Eye (tissue), 1 donor: ENCODE data around the gene STX8.

ENCODE experiments used
- DNase-seq: peaks from one replicate; pipeline ENCODE4 v3.0.0-alpha.2; 2015

Gene STX8

DNA sequence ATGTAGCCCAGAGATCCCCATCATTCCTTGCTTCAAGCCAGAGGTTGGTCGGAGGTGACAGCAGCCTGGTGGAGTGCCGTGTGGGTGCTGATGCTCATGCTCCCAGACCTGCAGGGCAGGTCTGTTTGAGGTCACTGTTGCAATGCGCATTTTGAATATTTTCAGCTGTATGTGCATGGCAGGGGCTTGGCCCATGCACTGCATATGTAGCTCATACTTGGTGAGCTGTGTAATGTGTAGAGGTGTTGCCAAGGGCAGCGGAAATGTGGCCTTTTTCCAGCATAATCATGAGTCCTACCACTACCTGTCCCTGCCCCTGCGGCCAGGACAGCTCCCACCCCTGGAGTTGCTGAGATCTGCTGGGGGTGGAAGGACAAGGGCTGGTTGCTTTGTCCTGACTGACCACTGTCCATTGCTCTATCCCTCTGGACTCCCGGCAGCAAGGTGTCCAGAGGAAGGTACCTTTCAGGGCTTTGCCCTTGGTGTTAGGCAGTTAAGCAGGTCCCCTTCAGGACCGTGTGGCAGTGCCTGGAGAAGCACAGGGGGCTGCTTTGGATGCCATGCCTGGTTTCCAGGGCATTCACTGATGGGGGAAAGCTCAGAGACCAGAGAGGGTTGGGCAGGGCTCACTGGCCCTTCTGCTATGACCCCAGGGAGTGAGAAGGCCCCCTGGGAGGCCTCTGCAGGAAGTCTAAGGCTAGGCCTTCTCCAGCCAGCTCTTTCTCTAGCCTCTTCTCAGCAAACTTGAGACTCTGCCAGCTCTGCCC, 339.2 kb downstream of the STX8 start:
- DNase-seq = no peak

DNA sequence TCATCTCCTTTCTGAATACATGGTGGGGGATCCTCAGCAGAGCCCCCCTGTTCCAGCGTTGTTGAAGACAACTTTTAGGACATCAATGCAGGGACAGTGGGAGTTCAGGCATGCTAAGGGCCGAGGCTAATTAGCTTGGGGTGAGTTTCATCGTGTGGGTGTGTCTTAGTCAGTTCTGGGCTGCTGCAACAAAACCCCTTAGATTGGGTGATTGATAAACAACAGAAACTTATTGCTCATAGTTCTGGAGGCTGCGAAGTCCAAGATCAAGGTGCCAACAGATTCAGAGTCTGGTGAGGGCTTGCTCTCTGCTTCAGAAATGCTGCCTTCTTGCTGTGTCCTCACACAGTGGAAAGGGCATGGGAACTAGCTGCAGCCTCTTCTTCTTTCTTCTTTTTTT, 340.3 kb downstream of the STX8 start:
- DNase-seq = no peak

DNA sequence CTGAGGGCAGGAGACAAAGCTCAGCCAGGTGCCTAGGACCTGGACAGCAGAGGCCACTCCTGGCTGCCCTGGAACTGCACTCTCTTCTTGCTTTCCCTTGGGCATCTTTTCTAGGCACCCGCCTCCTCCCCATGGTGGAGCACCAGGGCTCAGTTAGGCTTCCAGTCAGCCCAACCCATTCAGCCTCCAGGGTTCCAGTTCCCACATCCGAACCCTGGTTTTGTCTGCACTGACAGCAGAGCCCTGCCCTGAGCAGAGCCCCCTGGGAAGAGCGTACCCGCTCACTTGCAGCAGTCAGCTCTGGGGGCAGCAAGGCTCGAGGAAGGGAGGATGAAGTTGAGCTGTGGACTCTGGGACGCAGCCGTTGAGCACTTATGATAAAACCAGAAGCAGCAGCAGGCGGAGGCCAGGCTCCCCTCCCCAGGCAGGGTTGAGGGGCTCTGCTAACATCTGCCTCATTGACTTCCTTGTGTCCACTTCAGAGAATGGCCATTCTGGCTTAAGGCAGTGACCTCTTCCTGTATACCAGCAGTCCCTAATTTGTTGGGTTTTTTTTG, 341.2 kb downstream of the STX8 start:
- no peak for DNase-seq

DNA sequence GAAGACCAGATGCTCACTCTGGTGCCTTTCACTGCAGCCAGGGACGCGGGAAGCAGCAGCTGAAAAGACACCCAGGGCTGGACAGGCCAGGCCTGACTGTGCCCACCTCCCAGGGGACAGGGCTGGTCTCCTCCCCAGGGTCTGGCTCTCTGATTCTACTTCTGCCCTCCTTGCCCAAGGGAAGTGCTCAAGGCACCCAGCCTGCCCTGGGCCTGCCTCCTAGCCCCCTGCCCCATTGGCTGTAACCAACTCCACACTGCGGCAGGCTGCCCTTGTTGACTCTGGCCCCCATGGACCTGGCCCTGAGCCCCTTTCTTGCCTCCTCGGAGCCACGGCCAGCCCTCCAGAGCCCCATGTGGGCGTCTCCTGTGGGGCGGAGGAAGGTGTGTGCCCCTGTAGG, 341.9 kb downstream of the STX8 start:
- no peak for DNase-seq

- DNase-seq = no peak
Measured at GRCh38 chr17:9233271-9233599, 342.4 kb downstream of the STX8 start.

DNA sequence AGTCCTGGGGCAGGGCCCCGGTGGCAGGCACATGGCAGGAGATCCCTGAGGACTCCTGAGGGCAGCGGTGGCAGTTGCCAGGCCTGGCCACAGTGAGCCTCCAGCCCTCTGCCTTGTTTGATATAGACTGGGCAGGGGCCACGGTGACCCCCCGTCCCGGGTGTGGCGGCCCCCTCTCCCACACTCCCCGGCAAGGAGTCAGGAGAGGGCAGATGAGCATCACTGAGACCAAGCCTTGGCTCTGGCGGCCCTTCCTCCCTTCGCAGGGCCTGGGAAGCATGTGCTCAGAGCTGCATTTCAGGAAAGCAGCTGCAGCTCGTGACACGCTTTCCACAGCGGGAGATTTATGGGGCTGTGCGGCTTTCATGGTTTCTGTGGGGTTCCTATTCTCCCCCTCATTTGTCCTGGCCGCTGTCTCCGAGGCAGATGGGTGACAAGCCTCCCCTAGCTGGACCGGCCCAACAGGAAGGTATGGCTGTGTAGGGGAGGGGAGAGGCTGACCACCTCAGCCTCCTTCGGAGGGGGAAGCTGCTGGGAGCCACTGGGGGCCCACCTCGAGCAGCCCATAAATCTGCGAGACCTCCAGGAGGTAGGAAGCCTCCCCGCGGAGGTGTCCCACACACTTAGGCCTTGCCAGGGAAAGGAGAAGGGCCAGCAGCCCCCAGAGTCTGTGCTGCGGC, 342.9 kb downstream of the STX8 start:
- DNase-seq = no peak

DNA sequence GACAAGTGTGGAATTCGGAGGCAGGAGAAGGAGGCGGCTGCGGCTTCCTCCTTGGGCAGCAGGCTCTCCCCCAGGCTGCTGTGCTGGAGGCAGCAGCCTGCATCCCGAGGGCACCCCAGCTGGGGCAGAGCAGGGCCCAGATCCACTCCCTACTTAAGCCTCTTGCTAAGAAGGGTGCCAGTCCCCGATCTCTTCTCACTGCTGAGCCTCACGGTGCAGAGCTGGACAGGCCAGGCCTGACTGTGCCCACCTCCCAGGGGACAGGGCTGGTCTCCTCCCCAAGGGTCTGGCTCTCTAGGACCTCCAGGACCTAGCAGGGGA, 343.5 kb downstream of the STX8 start:
- no peak for DNase-seq

DNA sequence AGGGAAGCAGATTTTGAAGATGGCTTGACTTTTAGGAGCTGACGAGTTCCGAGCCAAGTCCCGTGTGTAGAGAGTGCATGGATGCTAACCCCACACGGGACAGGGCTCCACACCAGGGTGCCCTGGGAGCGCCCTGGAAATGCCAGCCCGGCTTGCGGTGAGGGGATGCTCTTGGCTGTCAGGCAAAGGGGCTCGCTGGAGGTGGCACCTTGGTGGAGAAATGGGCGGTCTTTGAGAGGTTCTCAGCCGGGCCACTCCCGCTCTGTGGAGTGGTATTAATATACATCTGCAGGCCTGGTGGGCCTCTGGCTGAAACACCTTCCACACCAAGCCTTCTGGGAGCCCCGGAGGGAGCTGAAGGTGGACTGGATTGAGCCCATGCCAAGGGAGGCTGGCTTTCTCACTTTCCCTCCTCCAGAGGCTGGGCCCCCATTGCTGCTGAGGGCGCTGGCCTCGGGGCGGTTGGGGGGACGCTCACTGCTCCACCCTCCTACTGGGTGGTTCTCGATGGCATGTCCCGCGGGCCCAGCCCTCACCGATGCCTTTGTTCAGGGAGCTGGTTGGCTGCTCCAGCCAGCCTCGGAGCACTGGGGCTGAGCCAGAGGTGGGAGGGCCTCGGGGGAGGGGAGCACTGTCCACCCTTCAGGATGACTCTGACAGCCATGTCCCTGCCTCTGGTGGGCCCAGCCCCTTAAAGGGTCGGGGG, 344.0 kb downstream of the STX8 start:
- no peak for DNase-seq

GRCh38 chr17:9230861-9231260, 344.8 kb downstream of the STX8 start:
- DNase-seq = no peak

- no peak for DNase-seq
Measured at GRCh38 chr17:9230346-9230745, 345.3 kb downstream of the STX8 start.

DNA sequence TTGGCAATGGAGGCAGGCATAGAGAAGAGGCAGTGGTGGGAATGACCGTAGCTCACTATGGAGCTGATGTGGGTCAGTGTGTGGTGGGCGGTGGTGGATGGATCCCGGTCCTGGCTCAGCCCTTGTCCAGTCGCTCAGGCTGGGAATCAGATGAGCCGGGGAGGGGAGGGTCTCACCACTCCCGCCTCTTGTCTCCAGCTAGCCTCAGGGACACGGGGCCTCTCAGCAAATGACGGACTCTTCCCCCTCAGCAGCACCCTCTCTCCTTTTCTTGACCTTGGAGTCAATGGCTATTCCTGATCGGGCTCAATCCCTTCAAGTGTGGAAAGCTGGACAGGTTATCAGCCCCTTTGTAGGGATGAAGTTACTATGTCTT, 345.8 kb downstream of the STX8 start:
- no peak for DNase-seq

GRCh38 chr17:9229160-9229825, 346.3 kb downstream of the STX8 start:
- DNase-seq = no peak

GRCh38 chr17:9228408-9229159, 347.0 kb downstream of the STX8 start:
- DNase-seq = no peak

DNA sequence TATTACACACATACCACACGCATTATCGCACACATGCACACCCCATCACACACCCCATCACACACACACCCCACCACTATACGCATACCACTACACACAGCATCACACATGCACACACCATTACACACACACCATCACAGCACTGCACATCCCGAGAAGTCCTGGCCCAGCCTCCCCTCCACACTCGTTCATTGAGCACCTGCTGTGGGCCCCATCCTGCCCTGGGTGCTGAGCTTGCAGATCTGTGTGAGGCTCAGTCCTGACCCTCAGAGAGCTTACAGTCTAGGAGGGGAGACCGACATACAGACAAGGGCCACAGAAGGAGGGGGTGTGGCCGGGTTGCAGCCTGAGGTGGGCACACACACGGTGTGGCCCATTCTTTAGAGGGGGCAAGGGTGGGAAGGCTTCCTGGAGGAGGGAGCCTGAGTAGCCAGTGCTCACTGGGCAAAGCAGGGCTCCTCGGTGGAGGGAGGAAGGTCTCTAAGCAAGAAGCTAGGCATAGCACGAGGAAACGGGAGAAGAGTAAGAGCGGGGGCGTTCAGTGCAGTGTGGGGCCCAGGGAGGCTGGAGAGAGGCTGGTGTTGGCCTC, 347.7 kb downstream of the STX8 start:
- DNase-seq = no peak

GRCh38 chr17:9226794-9227135, 348.9 kb downstream of the STX8 start:
- no peak for DNase-seq

DNA sequence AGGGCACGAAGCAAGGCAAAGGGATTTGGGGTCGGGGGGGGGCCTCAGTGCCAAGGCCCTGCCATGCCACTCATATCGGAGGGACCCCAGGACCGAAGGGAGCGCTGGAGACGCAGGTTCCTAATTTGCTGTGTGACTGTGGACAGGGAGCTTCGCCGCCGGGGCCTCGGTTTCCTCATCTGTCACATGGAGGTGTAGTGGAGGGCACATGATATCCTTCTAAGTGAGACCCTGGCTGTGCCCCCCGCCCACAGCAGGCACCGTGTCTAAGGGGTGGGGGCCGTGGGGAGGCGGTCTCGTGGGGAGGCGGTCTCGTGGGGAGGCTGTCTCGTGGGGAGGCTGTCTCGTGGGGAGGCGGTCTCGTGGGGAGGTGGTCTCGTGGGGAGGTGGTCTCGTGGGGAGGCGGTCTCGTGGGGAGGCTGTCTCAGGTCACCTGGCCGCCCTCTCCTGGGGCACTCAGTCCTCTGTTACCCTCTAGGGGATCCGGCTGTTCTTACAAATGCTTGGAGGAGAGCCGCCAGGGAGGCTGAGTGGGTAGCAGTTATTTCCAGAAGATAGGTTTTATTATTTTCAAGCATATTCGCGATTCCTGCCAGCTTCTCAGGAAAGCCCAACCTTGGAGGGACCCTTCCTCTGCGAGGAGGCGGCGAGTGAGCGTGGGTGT, 349.4 kb downstream of the STX8 start:
- DNase-seq = no peak

- DNase-seq = peak; percentile 93
Measured at GRCh38 chr17:9225305-9226101, 350.1 kb downstream of the STX8 start.

GRCh38 chr17:9224485-9224884, 351.1 kb downstream of the STX8 start:
- no peak for DNase-seq

DNA sequence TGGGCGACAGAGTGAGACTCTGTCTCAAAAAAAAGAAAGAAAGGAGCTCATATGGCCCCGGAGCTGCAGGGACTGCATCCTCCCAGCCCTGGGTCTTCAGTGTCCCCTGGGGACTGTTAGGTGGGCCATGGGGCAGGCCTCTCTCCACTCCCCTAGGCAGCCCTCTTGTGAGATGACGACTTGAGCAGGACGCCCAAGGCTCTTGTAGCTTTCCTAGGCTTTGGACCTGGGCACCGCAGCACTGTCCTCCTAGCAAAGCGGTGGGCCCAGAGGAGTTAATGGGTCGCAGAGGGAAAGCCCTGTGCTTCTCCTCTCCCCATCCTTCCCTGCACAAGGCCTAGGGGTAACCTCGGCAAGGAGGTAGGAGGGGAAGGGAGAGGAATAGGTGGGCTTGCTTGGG, 352.1 kb downstream of the STX8 start:
- DNase-seq = no peak

- no peak for DNase-seq
Measured at GRCh38 chr17:9221922-9222180, 353.8 kb downstream of the STX8 start.
